Left ventricle myocardium superior (tissue), 1 donor: ENCODE measurements around the gene CST9L. TPM values are rescaled to one million over a fixed set of nuclear protein-coding genes. Genes with fewer than 3 reads are reported as not detected.
"Not testable (repeated sequence)": the region's sequence is repeated elsewhere in the genome, so short reads cannot be mapped to it uniquely, and the experiment has no call there.

ENCODE experiments used
- ATAC-seq: fragments of 200-7000 bp; cut with Tn5 transposase; one replicate; pipeline ENCODE4 v1.9.1; 2020; ENCODE audit warnings: mild to moderate bottlenecking, moderate library complexity
- DNase-seq: peaks from one replicate; pipeline ENCODE4 v3.0.0-alpha.2; 2020
- intact Hi-C: fragments of 100-400 bp; cut with micrococcal nuclease; formaldehyde crosslinking; loops from one replicate; pipeline ENCODE4 v1.11.0; 2022
- total RNA-seq: library from RNA; stranded (reverse); fragmentation: NEBNext Ultra II Directional; extraction: Animal tissue kit (Norgen Biotek cat#: 25700); gene quantifications from one replicate; pipeline ENCODE4 v1.2.1, GENCODE V29; 2021
- donor health status: DM: no; HTN: yes; CAD: no; lungs with severe emphysema.

Gene CST9L
- total RNA-seq, 1 donor from 2014 or later: not detected

- intact Hi-C loops: no loop called here
- no peak for DNase-seq
- ATAC-seq: no peak
Observed at GRCh38 chr20:23588434-23589403, 20.4 kb upstream of the CST9L start.

- ATAC-seq (no peak), DNase-seq (no peak)
- intact Hi-C loops: no loop called here
Observed at GRCh38 chr20:23587631-23588030, 19.3 kb upstream of the CST9L start.

- ATAC-seq: no peak
- intact Hi-C loops: no loop called here
- DNase-seq: no peak
Observed at GRCh38 chr20:23586735-23587525, 18.6 kb upstream of the CST9L start.

GRCh38 chr20:23585808-23586734, 17.8 kb upstream of the CST9L start:
- DNase-seq: no peak
- intact Hi-C loops: no loop called here
- ATAC-seq: no peak

- intact Hi-C loops: no loop called here
- DNase-seq (no peak), ATAC-seq (no peak)
Observed at GRCh38 chr20:23585449-23585807, 17.1 kb upstream of the CST9L start.

GRCh38 chr20:23584434-23585199, 16.3 kb upstream of the CST9L start:
- intact Hi-C loops: no loop called here

GRCh38 chr20:23583526-23583925, 15.2 kb upstream of the CST9L start:
- DNase-seq: no peak
- intact Hi-C loops: no loop called here
- no peak for ATAC-seq

More at GRCh38 chr20:23584434-23585199, 16.3 kb upstream of the CST9L start:
- no peak for DNase-seq
- no peak for ATAC-seq

- DNase-seq (no peak), ATAC-seq (no peak)
- intact Hi-C loops: no loop called here
Observed at GRCh38 chr20:23582293-23582692, 14.0 kb upstream of the CST9L start.

- DNase-seq, intact Hi-C loops, ATAC-seq: not testable (repeated sequence)
Observed at GRCh38 chr20:23581833-23582232, 13.5 kb upstream of the CST9L start.

- no peak for DNase-seq
- ATAC-seq: no peak
- intact Hi-C loops: no loop called here
Observed at GRCh38 chr20:23574977-23575376, 6.7 kb upstream of the CST9L start.

- intact Hi-C loops: no loop called here
- ATAC-seq (no peak), DNase-seq (no peak)
Observed at GRCh38 chr20:23570178-23570760, 2.0 kb upstream of the CST9L start.

- intact Hi-C loops: no loop called here
- ATAC-seq (no peak), DNase-seq (no peak)
Observed at GRCh38 chr20:23569570-23569969, 1.3 kb upstream of the CST9L start.

- DNase-seq (no peak), ATAC-seq (no peak)
- intact Hi-C loops: no loop called here
Observed at GRCh38 chr20:23568971-23569330, 667 bp upstream of the CST9L start.

GRCh38 chr20:23566199-23566932, 1.9 kb downstream of the CST9L start:
- DNase-seq (no peak), ATAC-seq (no peak)
- intact Hi-C loops: no loop called here

GRCh38 chr20:23565503-23566045, 2.7 kb downstream of the CST9L start:
- no peak for DNase-seq
- ATAC-seq: no peak
- intact Hi-C loops: no loop called here

GRCh38 chr20:23564927-23565326, 3.4 kb downstream of the CST9L start:
- intact Hi-C loops: no loop called here
- ATAC-seq (no peak), DNase-seq (no peak)

GRCh38 chr20:23562721-23563342, 5.5 kb downstream of the CST9L start:
- ATAC-seq (no peak), DNase-seq (no peak)
- intact Hi-C loops: no loop called here
